Panc1 (cell line): Measurements from ENCODE around the gene PHF21A. TPM values are rescaled to one million over a fixed set of nuclear protein-coding genes. Genes with fewer than 3 reads are reported as not detected.

ENCODE experiments used
- ATAC-seq: fragments of 200-7000 bp; cut with Tn5 transposase; 2 replicates; pipeline ENCODE4 v1.9.1; 2020; ENCODE audit warnings: mild to moderate bottlenecking, moderate library complexity
- BruUV-seq: library from RNA; stranded (reverse); fragments of 400-500 nt; replicated peaks from 2 replicates; lab custom pipeline; 2021; lab: Mats Ljungman, UMichigan
- CTCF ChIA-PET: fragments of 300-600 bp; sonication (Branson Sonifier 250); formaldehyde crosslinking; loops from one replicate; lab custom pipeline; 2022; ENCODE audit warnings: antibody characterized with exemption; lab: Charles Lee
- POLR2A ChIA-PET: fragments of 300-600 bp; sonication (Branson Sonifier 250); formaldehyde crosslinking; loops from one replicate; lab custom pipeline; 2022; ENCODE audit warnings: antibody characterized with exemption; lab: Charles Lee
- DNase-seq: peaks from one replicate; pipeline ENCODE4 v3.0.0-alpha.2; 2010; ENCODE audit warnings: low read depth, low spot score
- H3K27ac ChIP-seq: 2 replicates; pipeline ENCODE4 v1.5.1; 2011; ENCODE audit warnings: mild to moderate bottlenecking, low read length, inconsistent platforms
- H3K27me3 ChIP-seq: fragments of 200-500 bp; sonication (Bioruptor generic); 2 replicates; pipeline ENCODE4 v1.6.0; 2014; ENCODE audit warnings: low read length, inconsistent platforms; ENCODE audit not compliant: control insufficient read depth, insufficient read depth
- H3K36me3 ChIP-seq: fragments of 200-500 bp; sonication (Bioruptor generic); 2 replicates; pipeline ENCODE4 v1.5.1; 2014; ENCODE audit warnings: inconsistent platforms, mild to moderate bottlenecking, low read length, moderate library complexity; ENCODE audit not compliant: control insufficient read depth, insufficient read depth
- H3K4me1 ChIP-seq: 2 replicates; pipeline ENCODE4 v1.5.1; 2011; ENCODE audit warnings: inconsistent platforms, mild to moderate bottlenecking, low read length, moderate library complexity; ENCODE audit not compliant: control insufficient read depth, insufficient read depth
- H3K4me3 ChIP-seq, 2 experiments: 2 replicates each; pipeline ENCODE4 v1.5.1; 2011 to 2012; ENCODE audit warnings: low read depth in 2 of 2, low read length in 2 of 2, mild to moderate bottlenecking in 2 of 2, inconsistent platforms in 1 of 2, moderate library complexity in 1 of 2
- H3K9me3 ChIP-seq: fragments of 200-500 bp; sonication (Bioruptor generic); 2 replicates; pipeline ENCODE4 v1.5.1; 2014; ENCODE audit warnings: low read depth, mild to moderate bottlenecking, inconsistent platforms, low read length, moderate library complexity; ENCODE audit not compliant: control insufficient read depth, insufficient read depth
- POLR2AphosphoS5 ChIP-seq: IDR thresholded peaks from 2 replicates; pipeline ENCODE4 v1.6.1; 2012; ENCODE audit warnings: mild to moderate bottlenecking, low read depth, low read length, moderate library complexity
- REST ChIP-seq, 2 experiments: IDR thresholded peaks; 2 replicates each; pipeline ENCODE4 v1.6.1; 2011 to 2012; ENCODE audit warnings: low read depth in 2 of 2, control low read depth in 1 of 2, low read length in 1 of 2, mild to moderate bottlenecking in 1 of 2, moderate library complexity in 1 of 2; ENCODE audit not compliant: insufficient read depth in 1 of 2
- SIN3A ChIP-seq: IDR thresholded peaks from 2 replicates; pipeline ENCODE4 v1.6.1; 2012; ENCODE audit warnings: low read depth, mild to moderate bottlenecking, low read length, moderate library complexity, borderline replicate concordance; ENCODE audit not compliant: insufficient read depth
- TCF7L2 ChIP-seq: IDR thresholded peaks from 2 replicates; pipeline ENCODE4 v1.6.1; 2011; ENCODE audit warnings: mild to moderate bottlenecking, low read depth, low read length, inconsistent platforms
- in situ Hi-C: cut with HindIII; loops from 2 replicates; pipeline ENCODE4 v1.10.0; 2016; ENCODE audit warnings: low sequenced_read_pairs, low pct_unique_long_range_greater_than_20kb
- intact Hi-C: fragments of 100-400 bp; cut with micrococcal nuclease; formaldehyde crosslinking; loops from one replicate; pipeline ENCODE4 v1.10.0; 2022; ENCODE audit not compliant: unreplicated experiment
- total RNA-seq: library from RNA; stranded (reverse); gene quantifications from one replicate; pipeline ENCODE4 v1.2.1, GENCODE V29; 2021; ENCODE audit not compliant: unreplicated experiment
- TF ChIP-seq, protein P1 (sequence below): fragments of 450-650 bp; IDR thresholded peaks from 2 replicates; pipeline ENCODE4 v1.5.1; 2017; ENCODE audit warnings: mild to moderate bottlenecking

Gene PHF21A
- total RNA-seq, 1 experiment from 2014 or later, result 45.7 TPM

DNA sequence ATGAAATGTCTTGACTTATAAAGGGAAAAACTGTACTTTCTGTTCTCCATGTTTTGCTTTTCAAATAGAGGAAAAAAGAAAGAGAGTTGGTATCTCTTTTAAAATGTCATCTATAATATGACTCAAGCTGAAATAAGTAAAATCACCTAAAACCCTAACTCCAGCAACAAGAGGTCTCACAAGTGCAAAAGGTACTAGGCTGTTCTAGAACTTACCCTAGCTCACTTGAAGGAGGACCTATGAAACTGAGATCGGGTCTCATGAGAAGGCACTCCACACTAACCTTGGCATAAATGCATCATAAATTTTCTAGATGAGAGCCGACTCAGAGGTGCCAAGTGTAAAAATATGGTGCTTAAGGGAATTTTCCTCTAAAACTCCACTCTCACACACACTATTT is 63.8 kb downstream of the PHF21A start:
- no peak overlapping the region for H3K27ac ChIP-seq
- ChIA-PET POLR2A (no interaction called here), CTCF (no interaction called here)
- H3K36me3 ChIP-seq, result peaks cover 5% of the 10 kb centered on the region; the same call in 1 of the 2 replicates
- no peaks in the 10 kb centered on the region; the same call in 1 of the 2 replicates for H3K4me1 ChIP-seq
- BruUV-seq, result no TSS peak
- H3K4me3 ChIP-seq, result no peak overlapping the region
- in situ Hi-C loops, result no loop called here
- DNase-seq (no peak), ATAC-seq (no peak)
- intact Hi-C loops, result no loop called here
- no peak for TF ChIP-seq REST (IDR thresholded peaks at IDR 0.05; ENCODE audit: insufficient read depth in 1 of 2, low read depth in 2 of 2, low read length in 1 of 2)
- TF ChIP-seq POLR2AphosphoS5, result no peak
- TF ChIP-seq SIN3A, result no peak
- TF ChIP-seq, protein P1, sequence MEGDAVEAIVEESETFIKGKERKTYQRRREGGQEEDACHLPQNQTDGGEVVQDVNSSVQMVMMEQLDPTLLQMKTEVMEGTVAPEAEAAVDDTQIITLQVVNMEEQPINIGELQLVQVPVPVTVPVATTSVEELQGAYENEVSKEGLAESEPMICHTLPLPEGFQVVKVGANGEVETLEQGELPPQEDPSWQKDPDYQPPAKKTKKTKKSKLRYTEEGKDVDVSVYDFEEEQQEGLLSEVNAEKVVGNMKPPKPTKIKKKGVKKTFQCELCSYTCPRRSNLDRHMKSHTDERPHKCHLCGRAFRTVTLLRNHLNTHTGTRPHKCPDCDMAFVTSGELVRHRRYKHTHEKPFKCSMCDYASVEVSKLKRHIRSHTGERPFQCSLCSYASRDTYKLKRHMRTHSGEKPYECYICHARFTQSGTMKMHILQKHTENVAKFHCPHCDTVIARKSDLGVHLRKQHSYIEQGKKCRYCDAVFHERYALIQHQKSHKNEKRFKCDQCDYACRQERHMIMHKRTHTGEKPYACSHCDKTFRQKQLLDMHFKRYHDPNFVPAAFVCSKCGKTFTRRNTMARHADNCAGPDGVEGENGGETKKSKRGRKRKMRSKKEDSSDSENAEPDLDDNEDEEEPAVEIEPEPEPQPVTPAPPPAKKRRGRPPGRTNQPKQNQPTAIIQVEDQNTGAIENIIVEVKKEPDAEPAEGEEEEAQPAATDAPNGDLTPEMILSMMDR, result no peak
- TF ChIP-seq TCF7L2, result no peak
- no peaks in the 10 kb centered on the region for H3K9me3 ChIP-seq
- no peaks in the 10 kb centered on the region for H3K27me3 ChIP-seq

- no peak for DNase-seq
- intact Hi-C loops, result no loop called here
- H3K36me3 ChIP-seq, result peaks cover 2% of the 10 kb centered on the region; the same call in 1 of the 2 replicates
- H3K4me3 ChIP-seq, result no peak overlapping the region
- TF ChIP-seq TCF7L2, result no peak
- no peak for TF ChIP-seq REST (IDR thresholded peaks at IDR 0.05; ENCODE audit: insufficient read depth in 1 of 2, low read depth in 2 of 2, low read length in 1 of 2)
- TF ChIP-seq SIN3A, result no peak
- TF ChIP-seq, protein P1, result no peak
- TF ChIP-seq POLR2AphosphoS5, result no peak
- H3K27ac ChIP-seq, result no peak overlapping the region
- ChIA-PET CTCF (no interaction called here), POLR2A (no interaction called here)
- H3K9me3 ChIP-seq, result no peaks in the 10 kb centered on the region
- no TSS peak for BruUV-seq
- no peaks in the 10 kb centered on the region; the same call in 1 of the 2 replicates for H3K4me1 ChIP-seq
- in situ Hi-C loops, result no loop called here
- ATAC-seq, result no peak
- H3K27me3 ChIP-seq, result no peaks in the 10 kb centered on the region
Measured at GRCh38 chr11:46055371-46055770, 65.9 kb downstream of the PHF21A start.
